ENCODE measurements around the gene TCP1. TPM values are rescaled to one million over a fixed set of nuclear protein-coding genes. Genes with fewer than 3 reads are reported as not detected.

TCP1 gene
- total and polyA plus RNA-seq, 2 of the 8 experiments (the other 6 are each of a cell fraction or from before 2014, with no cell fraction given) = 117 to 348 TPM

DNA sequence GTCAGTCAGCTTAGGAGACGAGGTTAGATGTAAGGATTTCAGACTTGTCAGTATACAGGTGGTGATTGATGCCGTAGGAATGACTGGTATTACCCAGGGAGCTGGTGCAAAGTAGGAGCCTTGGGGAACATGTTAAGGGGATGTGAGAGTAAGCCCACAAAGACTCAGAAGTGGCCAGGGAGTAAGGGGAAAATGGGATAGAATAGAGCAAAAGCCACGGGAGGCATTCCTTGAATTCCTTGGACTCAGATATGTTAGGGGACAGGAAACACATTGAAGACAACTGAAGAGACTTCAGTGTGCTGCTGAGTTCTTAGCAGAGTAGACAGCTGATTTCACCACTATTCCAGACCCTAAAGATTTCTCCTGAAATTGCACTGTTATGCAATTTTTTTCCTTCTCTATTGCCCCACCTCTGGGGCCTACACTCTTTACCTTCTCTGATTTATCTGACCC lies 28.8 kb downstream of the TCP1 start:
- Histone ChIP-seq H2AFZ (ENCODE audit: low read length) (no peak overlapping the region), H2BK5ac (ENCODE audit: low read depth, low read length) (peak overlapping the region; percentile 88; the same call in 1 of the 2 replicates), H3K9me3 (ENCODE audit: insufficient read depth in 2 of 2, low read depth in 1 of 2, low read length in 1 of 2) (no peaks in the 10 kb centered on the region), H3K18ac (ENCODE audit: extremely low read depth, low read length) (no peak overlapping the region), H2BK120ac (replicated peaks; ENCODE audit: low read depth, low read length) (no peak overlapping the region), H3K14ac (ENCODE audit: insufficient read length) (no peak overlapping the region), H4K91ac (replicated peaks; ENCODE audit: insufficient read length, low read length) (no peak overlapping the region), H3K23ac (ENCODE audit: insufficient read length) (no peak overlapping the region), H3K23me2 (ENCODE audit: low read depth, low read length) (peaks cover 11% of the 10 kb centered on the region), H3K4me1 (replicated peaks in 1 of 4; ENCODE audit: control insufficient read depth in 3 of 4, insufficient read depth in 4 of 4, low read length in 3 of 4) (peaks cover 6 to 15% (median 12%) of the 10 kb centered on the region in 4 experiments; a peak in 6 of 7 replicates), H3K4me2 (ENCODE audit: insufficient read depth in 1 of 2, low read depth in 2 of 2, low read length in 2 of 2) (peak overlapping the region; percentile 71 to 90), H3K79me2 (ENCODE audit: control insufficient read depth in 1 of 2, insufficient read depth in 2 of 2, low read length in 2 of 2) (peaks cover 0 to 13% of the 10 kb centered on the region in 2 experiments; a peak in 2 of 4 replicates), H4K5ac (ENCODE audit: insufficient read length, low read depth, low read length) (no peak overlapping the region), H3K27me3 (replicated peaks in 1 of 4; ENCODE audit: control insufficient read depth in 3 of 4, extremely low read depth in 1 of 4, insufficient read depth in 3 of 4, low read length in 3 of 4) (no peaks in the 10 kb centered on the region), H3K9ac (replicated peaks in 1 of 4; ENCODE audit: extremely low read depth in 1 of 4, low read depth in 3 of 4, low read length in 3 of 4) (no peak overlapping the region), H3K4ac (replicated peaks; ENCODE audit: insufficient read length, low read depth, low read length) (no peak overlapping the region), H4K8ac (ENCODE audit: extremely low read depth, insufficient read depth, low read length) (no peak overlapping the region), H3K56ac (replicated peaks; ENCODE audit: insufficient read length, low read depth, low read length) (no peak overlapping the region), H3K27ac (ENCODE audit: low read depth, low read length) (peak overlapping the region; percentile 81; the same call in 1 of the 2 replicates), H2BK20ac (ENCODE audit: low read length) (no peak overlapping the region), H2AK5ac (ENCODE audit: low read depth, low read length) (peak overlapping the region; percentile 72; the same call in 1 of the 2 replicates), H3K79me1 (ENCODE audit: low read depth, low read length) (peaks cover 7% of the 10 kb centered on the region; the same call in 1 of the 2 replicates), H2BK15ac (ENCODE audit: low read length) (no peak overlapping the region), H3K4me3 (ENCODE audit: extremely low read depth in 1 of 4, insufficient read depth in 2 of 4, low read depth in 3 of 4, low read length in 4 of 4) (peak overlapping the region in 2 of 4 experiments; percentile 1 to 98; a peak in 3 of 8 replicates), H2BK12ac (ENCODE audit: low read depth, low read length) (no peak overlapping the region; the same call in 1 of the 2 replicates), H4K20me1 (replicated peaks in 1 of 2; ENCODE audit: control insufficient read depth in 1 of 2, insufficient read depth in 2 of 2, low read length in 2 of 2) (peaks cover 0 to 2% of the 10 kb centered on the region in 2 experiments), H3K36me3 (ENCODE audit: control insufficient read depth in 2 of 4, insufficient read depth in 4 of 4, low read length in 3 of 4) (peaks cover 4 to 57% (median 28%) of the 10 kb centered on the region in 4 experiments)
- ChIA-PET POLR2A (ENCODE audit: partially characterized antibody) (interaction anchor here (0.5 to 6.0 kb wide), 15 partner anchors 8 to 225 kb away, joined by 3 to 86 read pairs (median 7); partner anchors contain the start of genes MRPL18, SOD2, TCP1 and WTAP), CTCF (ENCODE audit: partially characterized antibody) (interaction anchor here (1.2 to 1.7 kb wide), 3 partner anchors 41 to 312 kb away, joined by 3 to 6 read pairs (median 4); no protein-coding TSS in a partner anchor)
- DNase-seq (ENCODE audit: low read depth in 1 of 2, low spot score in 2 of 2) (peak; percentile 52 to 63), FAIRE-seq (peak; percentile 24)
- TF ChIP-seq SUZ12 (IDR thresholded peaks at IDR 0.05; ENCODE audit: low read length) (no peak), TEAD4 (IDR thresholded peaks at IDR 0.05; ENCODE audit: low read depth, low read length) (peak; percentile 97), POLR2AphosphoS5 (IDR thresholded peaks at IDR 0.05; ENCODE audit: low read depth, low read length) (peak; percentile 70), POLR2A (IDR thresholded peaks at IDR 0.05; ENCODE audit: control extremely low read depth in 1 of 2, low read depth in 2 of 2, low read length in 2 of 2) (peak in 1 of 2 experiments; percentile 82; a peak in 1 of 3 replicates), SP1 (IDR thresholded peaks at IDR 0.05; ENCODE audit: low read depth, low read length) (peak; percentile 55; the same call in 1 of the 2 replicates), TAF7 (optimal IDR thresholded peaks at IDR 0.05; ENCODE audit: borderline replicate concordance, low read depth, low read length) (peak; percentile 15), TAF1 (IDR thresholded peaks at IDR 0.05; ENCODE audit: low read depth, low read length) (peak; percentile 47), SIN3A (conservative IDR thresholded peaks at IDR 0.05 in 1 of 2, IDR thresholded peaks at IDR 0.05 in 1 of 2; ENCODE audit: low read depth in 1 of 2, low read length in 2 of 2) (peak; percentile 36 to 77; a peak in 2 of 4 replicates), RNF2 (IDR thresholded peaks at IDR 0.05; ENCODE audit: borderline replicate concordance, low read depth, low read length, missing control alignments, poor library complexity, severe bottlenecking) (no peak), SP4 (IDR thresholded peaks at IDR 0.05; ENCODE audit: low read length) (no peak)
- 44% methylated on average over 3 of the region's 3 CpGs; no CpG with 5 or more reads in 1 of the 2 experiments for WGBS, 2 experiments (ENCODE audit: extremely low coverage in 1 of 2, insufficient coverage in 1 of 2, insufficient read length in 1 of 2, insufficient replicate concordance in 2 of 2, low coverage in 1 of 2, low lambda C conversion rate in 2 of 2, missing lambda C conversion rate in 1 of 2)
